ENCODE measurements around the gene HSBP1.

DNA sequence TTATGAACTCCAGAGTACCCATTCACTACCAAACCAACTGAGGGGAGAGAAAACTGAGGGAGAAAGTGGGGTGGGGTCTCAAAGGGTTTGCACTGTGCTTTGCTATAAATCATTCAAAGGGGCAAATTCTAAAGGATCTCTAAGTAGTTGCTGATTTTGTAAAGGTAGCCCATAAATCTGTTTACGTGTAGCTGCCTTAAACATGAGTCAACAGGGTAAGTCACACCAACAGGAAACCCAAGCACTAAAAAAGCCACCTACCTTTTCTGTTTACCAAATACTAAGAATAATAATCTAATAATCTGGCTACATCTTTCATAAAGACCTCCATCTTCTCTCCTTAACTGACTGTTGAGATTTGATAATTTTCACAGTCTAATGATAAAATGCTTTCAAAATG lies 8.4 kb upstream of the HSBP1 start:
- TF ChIP-seq POLR2A (IDR thresholded peaks at IDR 0.05), result no peak
- TF ChIP-seq, protein P1, sequence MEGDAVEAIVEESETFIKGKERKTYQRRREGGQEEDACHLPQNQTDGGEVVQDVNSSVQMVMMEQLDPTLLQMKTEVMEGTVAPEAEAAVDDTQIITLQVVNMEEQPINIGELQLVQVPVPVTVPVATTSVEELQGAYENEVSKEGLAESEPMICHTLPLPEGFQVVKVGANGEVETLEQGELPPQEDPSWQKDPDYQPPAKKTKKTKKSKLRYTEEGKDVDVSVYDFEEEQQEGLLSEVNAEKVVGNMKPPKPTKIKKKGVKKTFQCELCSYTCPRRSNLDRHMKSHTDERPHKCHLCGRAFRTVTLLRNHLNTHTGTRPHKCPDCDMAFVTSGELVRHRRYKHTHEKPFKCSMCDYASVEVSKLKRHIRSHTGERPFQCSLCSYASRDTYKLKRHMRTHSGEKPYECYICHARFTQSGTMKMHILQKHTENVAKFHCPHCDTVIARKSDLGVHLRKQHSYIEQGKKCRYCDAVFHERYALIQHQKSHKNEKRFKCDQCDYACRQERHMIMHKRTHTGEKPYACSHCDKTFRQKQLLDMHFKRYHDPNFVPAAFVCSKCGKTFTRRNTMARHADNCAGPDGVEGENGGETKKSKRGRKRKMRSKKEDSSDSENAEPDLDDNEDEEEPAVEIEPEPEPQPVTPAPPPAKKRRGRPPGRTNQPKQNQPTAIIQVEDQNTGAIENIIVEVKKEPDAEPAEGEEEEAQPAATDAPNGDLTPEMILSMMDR (IDR thresholded peaks at IDR 0.05), result no peak

Measured in heart left ventricle (tissue), 13 donors.